WERI-Rb-1 (cell line): ENCODE measurements around the gene BCL2L14.

Source experiments
- DNase-seq: peaks from one replicate; pipeline ENCODE4 v3.0.0-alpha.2; 2020
- H3K27ac ChIP-seq: fragments of 250-450 bp; sonication (Bioruptor Pico); 2 replicates; pipeline ENCODE4 v1.5.1; 2020; ENCODE audit warnings: mild to moderate bottlenecking, moderate library complexity
- H3K27me3 ChIP-seq: fragments of 250-450 bp; sonication (Bioruptor Pico); 2 replicates; pipeline ENCODE4 v1.5.1; 2021; ENCODE audit warnings: mild to moderate bottlenecking, low read depth, moderate library complexity; ENCODE audit not compliant: insufficient read depth, severe bottlenecking
- H3K36me3 ChIP-seq: fragments of 250-450 bp; sonication (Bioruptor Pico); 2 replicates; pipeline ENCODE4 v1.5.1; 2020; ENCODE audit warnings: mild to moderate bottlenecking, moderate library complexity
- H3K4me3 ChIP-seq: 2 replicates; pipeline ENCODE4 v1.5.1; 2011; ENCODE audit warnings: low read depth, mild to moderate bottlenecking, control low read depth, low read length
- H3K9me3 ChIP-seq: fragments of 250-450 bp; sonication (Bioruptor Pico); 2 replicates; pipeline ENCODE4 v1.5.1; 2021; ENCODE audit warnings: mild to moderate bottlenecking, moderate library complexity; ENCODE audit not compliant: severe bottlenecking
- TF ChIP-seq, protein P1 (sequence below): IDR thresholded peaks from 2 replicates; pipeline ENCODE4 v1.5.1; 2011; ENCODE audit warnings: low read depth, mild to moderate bottlenecking, control low read depth, inconsistent platforms, low read length

Gene BCL2L14

DNA sequence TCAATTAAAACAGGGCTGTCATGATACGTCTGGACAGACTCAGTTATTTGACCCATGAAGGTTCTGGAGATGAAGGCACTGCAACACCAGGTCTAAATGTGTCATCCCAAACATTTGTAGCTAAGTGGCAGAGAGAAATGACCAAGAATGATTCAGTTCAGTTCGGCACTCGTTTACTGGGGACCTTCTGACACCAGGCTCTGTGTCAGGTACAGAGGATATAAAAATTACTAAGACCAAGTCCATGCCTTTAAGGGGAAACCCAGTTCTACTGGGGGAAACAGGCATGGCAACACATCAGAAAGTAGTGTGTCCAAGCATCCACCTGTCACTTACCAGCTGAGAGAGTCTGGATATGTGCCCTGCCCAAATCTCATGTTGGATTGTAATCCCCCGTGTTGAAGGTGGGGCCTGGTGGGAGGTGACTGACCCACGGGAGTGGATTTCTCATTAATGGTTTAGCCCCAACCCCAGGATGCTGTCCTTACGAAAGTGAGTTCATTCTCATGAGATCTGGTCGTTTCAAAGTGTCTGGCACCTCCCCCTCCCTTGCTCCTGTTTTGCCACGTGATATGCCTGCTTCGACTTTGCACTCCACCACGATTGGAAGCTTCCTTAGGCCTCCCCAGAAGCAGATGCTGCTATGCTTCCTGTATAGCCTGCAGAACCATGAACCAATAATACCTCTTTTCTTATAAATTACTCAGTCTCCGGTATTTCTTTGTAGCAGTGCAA is 41.9 kb upstream of the BCL2L14 start:
- TF ChIP-seq, protein P1, sequence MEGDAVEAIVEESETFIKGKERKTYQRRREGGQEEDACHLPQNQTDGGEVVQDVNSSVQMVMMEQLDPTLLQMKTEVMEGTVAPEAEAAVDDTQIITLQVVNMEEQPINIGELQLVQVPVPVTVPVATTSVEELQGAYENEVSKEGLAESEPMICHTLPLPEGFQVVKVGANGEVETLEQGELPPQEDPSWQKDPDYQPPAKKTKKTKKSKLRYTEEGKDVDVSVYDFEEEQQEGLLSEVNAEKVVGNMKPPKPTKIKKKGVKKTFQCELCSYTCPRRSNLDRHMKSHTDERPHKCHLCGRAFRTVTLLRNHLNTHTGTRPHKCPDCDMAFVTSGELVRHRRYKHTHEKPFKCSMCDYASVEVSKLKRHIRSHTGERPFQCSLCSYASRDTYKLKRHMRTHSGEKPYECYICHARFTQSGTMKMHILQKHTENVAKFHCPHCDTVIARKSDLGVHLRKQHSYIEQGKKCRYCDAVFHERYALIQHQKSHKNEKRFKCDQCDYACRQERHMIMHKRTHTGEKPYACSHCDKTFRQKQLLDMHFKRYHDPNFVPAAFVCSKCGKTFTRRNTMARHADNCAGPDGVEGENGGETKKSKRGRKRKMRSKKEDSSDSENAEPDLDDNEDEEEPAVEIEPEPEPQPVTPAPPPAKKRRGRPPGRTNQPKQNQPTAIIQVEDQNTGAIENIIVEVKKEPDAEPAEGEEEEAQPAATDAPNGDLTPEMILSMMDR, result no peak
- Histone ChIP-seq H3K27ac (no peak overlapping the region), H3K27me3 (no peaks in the 10 kb centered on the region), H3K36me3 (no peaks in the 10 kb centered on the region), H3K4me3 (no peak overlapping the region), H3K9me3 (no peaks in the 10 kb centered on the region)
- no peak for DNase-seq

DNA sequence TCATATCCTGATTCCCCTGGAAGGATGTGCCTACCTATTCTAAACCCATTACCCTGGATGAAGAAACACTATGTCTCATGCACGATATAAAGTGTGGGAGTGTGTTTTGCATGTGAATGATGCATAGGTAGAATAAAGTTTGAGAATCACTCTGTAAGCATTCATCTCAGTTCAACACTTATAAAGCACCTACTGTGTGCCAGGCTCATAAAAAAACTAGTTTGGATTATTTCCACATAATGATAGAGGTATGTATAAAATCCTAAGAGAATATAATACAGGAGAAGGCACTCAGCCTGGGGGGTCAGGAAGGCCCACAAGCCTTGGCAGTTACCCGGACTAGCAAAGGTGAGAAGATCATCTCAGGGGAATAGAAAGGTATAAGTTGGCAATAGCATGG is 41.1 kb upstream of the BCL2L14 start:
- TF ChIP-seq, protein P1, result no peak
- DNase-seq, result no peak

DNA sequence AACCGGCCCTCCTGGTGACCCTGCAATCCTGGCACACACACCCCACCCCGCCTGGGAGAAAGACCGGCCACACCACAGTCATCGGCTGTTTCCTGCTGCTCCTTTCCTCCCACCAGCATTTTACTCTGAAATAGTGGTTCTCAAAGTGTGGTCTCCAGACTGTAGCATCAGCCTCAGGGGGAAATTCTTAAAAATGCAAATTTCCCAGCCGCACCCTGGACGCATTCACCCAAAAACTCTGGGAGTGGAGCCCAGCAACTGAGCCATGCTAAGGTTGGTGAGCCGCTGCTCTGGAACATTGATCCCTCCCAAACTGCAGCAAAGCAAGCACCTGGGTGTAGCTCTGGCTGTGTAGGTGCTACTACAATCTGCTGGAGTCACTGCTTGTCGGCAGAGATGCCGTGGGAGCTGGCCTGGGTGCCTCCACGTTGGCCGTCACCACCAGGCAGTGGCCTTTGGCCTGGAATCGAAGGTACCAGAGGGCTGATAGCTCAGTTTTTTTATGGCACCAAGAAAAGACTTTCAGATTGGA is 38.4 kb upstream of the BCL2L14 start:
- H3K9me3 ChIP-seq, result no peaks in the 10 kb centered on the region
- no peak for DNase-seq
- H3K27ac ChIP-seq, result peak overlapping the region; percentile 39
- no peaks in the 10 kb centered on the region for H3K27me3 ChIP-seq
- no peak overlapping the region for H3K4me3 ChIP-seq
- TF ChIP-seq, protein P1, result no peak
- no peaks in the 10 kb centered on the region for H3K36me3 ChIP-seq

More for the DNA sequence above, 41.1 kb upstream of the BCL2L14 start:
- Histone ChIP-seq H3K27ac (no peak overlapping the region), H3K4me3 (no peak overlapping the region), H3K9me3 (no peaks in the 10 kb centered on the region), H3K36me3 (no peaks in the 10 kb centered on the region), H3K27me3 (no peaks in the 10 kb centered on the region)

DNA sequence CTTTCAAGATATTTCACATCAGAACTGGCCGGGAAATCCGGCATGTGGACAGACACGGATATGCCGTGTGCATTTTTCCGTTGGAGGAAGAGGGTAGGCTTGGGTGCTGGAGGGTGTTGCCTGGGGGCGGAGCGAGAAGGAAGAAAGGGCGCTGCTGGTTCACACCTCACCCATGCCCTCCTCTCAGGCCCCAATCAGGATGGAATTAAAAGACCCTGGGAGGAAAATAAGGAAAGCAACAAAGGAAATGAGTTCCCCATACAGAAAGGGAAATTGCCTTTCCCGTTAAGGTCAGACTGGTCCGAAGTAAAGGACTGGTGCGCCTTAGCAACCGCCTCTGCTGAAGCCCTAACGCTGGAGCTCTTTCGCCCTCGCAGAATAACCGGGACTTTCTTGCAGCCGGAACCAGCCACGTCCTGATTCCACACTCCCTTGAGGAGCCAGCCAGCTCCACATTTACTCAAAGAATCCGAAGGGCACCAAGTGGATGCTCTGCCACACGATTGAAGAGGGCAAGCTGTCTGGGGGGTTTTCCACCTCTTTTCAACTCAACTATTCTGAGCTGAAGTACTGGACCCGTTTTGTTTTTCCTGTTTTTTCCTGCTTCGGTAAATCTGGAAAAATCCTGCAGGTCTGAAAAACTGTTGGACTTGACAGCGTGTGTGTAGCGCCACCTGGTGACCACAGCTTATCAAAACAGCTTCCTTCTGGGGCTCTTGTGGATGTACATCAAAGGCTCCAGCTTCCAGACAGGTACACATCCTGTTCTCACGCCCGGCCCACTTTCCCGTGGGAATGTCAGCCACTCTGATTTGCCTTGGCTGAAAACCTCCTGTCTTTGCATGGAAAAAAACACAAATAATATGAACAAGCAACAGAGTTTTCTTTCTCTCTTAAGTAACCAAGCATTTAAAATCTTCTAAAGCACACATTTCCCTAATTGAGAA is 37.6 kb upstream of the BCL2L14 start:
- Histone ChIP-seq H3K9me3 (no peaks in the 10 kb centered on the region), H3K27ac (peak overlapping the region; percentile 39), H3K27me3 (no peaks in the 10 kb centered on the region), H3K4me3 (peak overlapping the region; percentile 43), H3K36me3 (no peaks in the 10 kb centered on the region)
- DNase-seq, result peak; percentile 80
- TF ChIP-seq, protein P1, result peak; percentile 74

DNA sequence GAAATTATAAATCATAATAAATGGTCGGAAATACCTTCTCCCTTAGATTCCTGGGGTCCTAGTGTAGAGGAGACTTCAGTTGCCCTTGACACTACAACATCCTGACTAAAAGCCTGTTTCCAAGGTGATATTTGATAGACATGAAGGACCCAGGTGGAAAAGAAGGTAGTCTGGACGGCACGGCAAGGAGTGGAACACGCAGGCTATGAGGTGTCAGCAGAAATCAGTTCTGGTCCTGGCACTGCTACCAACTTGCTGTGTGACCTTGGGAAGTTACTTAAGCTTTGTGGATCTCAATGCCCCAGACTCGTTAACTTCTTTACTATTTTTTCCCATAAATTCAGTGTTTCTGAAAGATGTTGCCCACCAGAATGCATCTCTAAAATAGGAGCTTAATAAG is 36.9 kb upstream of the BCL2L14 start:
- Histone ChIP-seq H3K36me3 (no peaks in the 10 kb centered on the region), H3K27me3 (no peaks in the 10 kb centered on the region), H3K27ac (no peak overlapping the region), H3K4me3 (no peak overlapping the region), H3K9me3 (no peaks in the 10 kb centered on the region)
- DNase-seq, result no peak
- TF ChIP-seq, protein P1, result no peak
